Activated effector memory CD4-positive, alpha-beta T cell treated with Interleukin-2 at 50 U/mL for 16 hours (primary cell): ENCODE data around the gene ANGPTL4.
"Not testable (repeated sequence)": the region's sequence is repeated elsewhere in the genome, so short reads cannot be mapped to it uniquely, and the experiment has no call there.

Experiments used
- DNase-seq: peaks from one replicate; pipeline ENCODE4 v3.0.0-alpha.2; 2020

Gene ANGPTL4, protein sequence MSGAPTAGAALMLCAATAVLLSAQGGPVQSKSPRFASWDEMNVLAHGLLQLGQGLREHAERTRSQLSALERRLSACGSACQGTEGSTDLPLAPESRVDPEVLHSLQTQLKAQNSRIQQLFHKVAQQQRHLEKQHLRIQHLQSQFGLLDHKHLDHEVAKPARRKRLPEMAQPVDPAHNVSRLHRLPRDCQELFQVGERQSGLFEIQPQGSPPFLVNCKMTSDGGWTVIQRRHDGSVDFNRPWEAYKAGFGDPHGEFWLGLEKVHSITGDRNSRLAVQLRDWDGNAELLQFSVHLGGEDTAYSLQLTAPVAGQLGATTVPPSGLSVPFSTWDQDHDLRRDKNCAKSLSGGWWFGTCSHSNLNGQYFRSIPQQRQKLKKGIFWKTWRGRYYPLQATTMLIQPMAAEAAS

DNA sequence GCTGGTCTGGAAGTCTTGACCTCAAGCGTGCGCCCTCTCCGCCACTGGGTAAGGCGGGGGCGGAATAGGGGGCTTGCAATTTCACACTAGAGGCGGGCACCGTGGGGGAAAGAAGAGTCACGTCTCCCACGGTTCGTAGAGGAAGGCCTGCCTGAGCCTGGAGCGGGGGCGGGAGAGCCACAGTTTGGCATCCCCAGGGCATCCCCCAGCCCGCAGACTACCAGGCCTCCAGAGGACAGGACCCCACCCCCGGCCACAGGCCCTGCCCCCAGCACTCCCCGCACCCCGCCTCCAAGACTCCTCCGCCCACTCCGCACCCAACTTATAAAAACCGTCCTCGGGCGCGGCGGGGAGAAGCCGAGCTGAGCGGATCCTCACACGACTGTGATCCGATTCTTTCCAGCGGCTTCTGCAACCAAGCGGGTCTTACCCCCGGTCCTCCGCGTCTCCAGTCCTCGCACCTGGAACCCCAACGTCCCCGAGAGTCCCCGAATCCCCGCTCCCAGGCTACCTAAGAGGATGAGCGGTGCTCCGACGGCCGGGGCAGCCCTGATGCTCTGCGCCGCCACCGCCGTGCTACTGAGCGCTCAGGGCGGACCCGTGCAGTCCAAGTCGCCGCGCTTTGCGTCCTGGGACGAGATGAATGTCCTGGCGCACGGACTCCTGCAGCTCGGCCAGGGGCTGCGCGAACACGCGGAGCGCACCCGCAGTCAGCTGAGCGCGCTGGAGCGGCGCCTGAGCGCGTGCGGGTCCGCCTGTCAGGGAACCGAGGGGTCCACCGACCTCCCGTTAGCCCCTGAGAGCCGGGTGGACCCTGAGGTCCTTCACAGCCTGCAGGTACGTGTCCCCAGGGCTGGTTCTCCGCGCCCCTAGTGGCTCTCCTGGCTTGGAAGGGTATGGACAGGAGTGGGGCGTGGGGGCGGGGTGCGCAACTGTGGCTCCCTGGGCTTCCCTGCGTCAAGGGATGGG, at the start of gene ANGPTL4:
ANGPTL4 (plus strand) TSS at position 353 of the 969 bp plus-strand sequence; CDS start at position 520, 167 bp downstream.
- DNase-seq, result peak; percentile 22

DNA sequence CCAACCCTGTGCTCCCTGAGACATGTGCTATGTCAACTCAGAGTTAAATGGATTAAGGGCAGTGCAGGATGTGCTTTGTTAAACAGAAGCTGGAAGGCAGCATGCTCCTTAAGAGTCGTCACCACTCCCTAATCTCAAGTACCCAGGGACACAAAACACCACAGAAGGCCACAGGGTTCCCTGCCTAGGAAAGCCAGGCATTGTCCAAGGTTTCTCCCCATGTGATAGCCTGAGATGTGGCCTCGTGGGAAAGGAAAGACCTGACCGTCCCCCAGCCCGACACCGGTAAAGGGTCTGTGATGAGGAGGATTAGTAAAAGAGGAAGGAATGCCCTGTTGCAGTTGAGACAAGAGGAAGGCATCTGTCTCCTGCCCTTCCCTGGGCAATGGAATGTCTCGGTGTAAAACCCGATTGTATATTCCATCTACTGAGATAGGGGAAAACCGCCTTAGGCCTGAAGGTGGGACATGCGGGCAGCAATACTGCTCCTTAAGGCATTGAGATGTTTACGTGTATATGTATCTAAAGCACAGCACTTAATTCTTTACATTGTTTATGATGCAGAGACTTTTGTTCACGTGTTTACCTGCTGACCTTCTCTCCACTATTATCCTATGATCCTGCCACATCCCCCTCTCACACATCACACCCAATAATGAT, 48.8 kb upstream of the ANGPTL4 start:
- DNase-seq, result not testable (repeated sequence)

DNA sequence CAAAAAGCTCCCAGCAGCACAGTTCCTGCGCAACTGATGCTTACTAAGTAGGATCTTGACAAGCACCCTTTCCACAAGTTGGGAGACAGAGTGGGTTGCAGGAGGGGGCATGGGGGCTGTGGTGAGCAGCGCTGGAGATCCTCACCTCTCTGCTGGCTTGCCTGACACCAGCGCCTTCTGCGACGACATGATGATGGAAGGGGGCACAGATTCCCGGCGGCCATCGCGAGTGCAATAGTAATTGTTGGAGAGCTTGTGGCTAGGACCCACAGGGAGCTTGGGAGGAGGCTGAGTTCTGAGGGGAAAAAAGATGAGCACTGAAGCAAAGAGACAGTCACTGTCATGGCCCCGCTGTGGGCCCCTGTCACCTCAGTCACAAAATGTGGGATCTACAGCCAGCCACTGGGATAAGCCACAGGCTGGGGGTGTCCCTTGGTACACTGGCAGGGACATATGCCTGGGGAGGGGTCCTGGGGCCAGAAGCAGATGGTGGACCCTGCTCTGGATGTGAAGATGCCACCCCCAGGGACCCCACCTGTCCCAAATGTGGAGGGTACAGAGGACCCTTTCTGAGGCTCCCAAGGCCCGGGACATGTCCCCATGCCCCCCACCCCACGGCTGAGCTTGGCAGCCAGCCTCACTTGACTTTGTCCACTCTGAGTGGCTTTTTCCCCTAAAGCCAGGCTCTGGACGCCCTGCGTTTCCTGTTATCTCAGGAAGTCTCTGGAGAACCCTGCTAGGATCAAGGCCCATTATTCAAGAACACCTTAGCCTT, 47.4 kb upstream of the ANGPTL4 start:
- DNase-seq, result no peak

DNA sequence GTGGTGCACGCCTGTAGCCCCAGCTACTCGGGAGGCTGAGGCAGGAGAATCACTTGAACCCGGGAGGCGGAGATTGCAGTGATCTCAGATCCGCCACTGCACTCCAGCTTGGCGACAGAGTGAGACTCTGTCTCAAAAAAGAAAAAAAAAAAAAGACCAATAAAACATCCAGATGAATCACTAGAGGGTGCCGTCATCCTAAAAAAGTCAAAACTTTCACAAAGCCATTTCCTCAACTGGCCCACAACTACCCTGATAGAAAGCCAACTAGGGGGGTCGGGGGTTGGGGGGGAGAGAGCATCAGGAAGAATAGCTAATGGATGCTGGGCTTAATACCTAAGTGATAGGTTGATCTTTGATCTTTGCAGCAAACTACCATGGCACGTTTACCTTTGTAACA, 45.1 kb upstream of the ANGPTL4 start:
- DNase-seq, result not testable (repeated sequence)

DNA sequence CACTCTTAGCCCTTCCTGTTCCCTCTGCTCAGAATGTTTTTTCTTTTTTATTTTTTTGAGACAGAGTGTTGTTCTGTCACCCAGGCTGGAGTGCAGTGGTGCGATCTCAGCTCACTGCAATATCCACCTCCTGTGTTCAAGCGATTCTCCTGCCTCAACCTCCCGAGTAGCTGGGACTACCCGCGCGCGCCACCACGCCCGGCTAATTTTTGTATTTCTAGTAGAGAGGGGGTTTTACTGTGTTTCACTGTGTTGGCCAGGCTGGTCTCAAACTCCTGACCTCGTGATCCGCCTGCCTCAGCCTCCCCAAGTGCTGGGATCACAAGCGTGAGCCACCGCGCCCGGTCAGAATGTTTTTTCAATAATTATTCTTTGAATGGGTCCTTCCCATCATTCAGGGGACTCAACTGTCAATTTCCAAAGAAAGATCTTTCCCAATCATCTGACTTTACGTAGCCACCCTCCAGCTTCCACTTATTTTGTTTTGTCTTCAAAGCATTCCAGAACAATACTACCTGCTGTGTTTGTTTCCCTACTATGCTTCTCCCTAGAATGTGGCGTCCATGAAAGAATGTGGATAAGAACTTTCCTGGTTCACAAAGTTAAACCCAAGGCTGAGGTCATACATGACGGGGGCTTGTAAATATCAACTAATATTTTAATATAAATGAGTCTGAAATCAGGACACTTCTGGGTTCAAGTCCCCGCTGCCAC, 44.0 kb upstream of the ANGPTL4 start:
- no peak for DNase-seq

DNA sequence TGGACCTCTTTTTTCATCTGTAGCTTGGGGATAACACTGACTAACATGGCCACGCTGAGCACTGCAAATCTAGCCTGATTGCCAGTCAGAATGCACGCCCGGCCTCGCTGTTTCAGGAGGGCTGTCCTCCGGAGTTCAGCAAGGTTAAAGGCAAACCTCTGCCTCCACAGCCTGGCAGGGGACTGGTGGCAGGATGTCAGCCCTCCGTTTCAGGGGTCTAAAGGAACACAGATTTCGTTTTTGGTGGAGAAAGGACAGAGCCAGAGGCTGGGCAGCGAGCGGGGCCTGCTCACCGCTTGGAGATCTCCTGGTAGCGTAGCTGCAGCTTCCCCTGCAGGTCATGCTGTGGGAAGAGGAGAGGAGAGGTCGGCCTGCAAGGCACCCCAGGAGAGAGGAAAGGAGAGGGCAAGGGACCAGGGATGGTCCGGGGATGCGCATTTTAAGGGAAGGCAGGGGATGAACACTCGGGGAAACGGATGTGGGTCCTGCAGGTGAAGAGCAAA, 43.3 kb upstream of the ANGPTL4 start:
- DNase-seq, result no peak

DNA sequence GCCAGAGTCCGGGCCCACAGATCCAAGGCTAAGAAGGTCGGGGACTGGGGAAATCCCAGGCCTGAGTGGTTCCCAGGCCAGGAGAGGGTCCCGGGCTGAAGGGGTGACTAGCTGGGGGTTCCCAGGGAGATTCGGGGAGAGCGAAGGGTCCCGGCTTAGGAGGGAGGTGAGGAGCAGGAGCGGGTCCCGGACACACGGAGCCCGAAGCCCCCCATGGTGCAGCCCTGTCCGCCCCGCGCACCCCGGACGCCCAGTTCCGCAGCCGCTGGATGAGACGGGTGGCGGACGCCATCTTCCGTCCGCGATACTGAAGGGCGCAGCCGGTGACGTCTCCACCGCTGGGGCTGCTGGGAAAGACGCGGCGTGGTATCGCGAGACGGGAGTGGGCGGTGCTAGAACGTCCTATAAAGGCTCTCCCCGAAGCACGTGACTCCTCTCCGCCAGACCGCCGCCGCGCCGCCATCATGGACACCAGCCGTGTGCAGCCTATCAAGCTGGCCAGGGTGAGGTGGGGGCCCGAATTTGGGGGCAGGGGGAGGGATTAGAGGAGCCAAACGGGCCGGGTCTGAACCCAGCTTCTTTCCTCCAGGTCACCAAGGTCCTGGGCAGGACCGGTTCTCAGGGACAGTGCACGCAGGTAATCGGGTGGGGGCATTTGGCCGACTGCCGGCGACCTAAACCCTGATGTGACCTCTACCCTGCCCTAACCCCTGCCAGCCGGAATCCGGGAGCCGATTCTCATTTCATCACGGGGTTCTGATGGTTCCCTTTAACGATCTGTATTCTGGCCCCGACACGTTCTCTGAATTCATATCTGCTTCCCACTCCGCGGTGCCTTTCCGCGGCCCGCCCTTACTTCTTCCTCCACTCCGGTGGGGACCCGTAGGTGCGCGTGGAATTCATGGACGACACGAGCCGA, 42.6 kb upstream of the ANGPTL4 start, which contains the start of the genes NDUFA7 and RPS28:
NDUFA7 (minus strand) TSS at position 309 of the 919 bp plus-strand sequence; CDS start at position 292, 17 bp downstream.
RPS28 (plus strand) TSS at position 430 of the 919 bp plus-strand sequence; CDS start at position 465, 35 bp downstream.
- peak; percentile 95 for DNase-seq

DNA sequence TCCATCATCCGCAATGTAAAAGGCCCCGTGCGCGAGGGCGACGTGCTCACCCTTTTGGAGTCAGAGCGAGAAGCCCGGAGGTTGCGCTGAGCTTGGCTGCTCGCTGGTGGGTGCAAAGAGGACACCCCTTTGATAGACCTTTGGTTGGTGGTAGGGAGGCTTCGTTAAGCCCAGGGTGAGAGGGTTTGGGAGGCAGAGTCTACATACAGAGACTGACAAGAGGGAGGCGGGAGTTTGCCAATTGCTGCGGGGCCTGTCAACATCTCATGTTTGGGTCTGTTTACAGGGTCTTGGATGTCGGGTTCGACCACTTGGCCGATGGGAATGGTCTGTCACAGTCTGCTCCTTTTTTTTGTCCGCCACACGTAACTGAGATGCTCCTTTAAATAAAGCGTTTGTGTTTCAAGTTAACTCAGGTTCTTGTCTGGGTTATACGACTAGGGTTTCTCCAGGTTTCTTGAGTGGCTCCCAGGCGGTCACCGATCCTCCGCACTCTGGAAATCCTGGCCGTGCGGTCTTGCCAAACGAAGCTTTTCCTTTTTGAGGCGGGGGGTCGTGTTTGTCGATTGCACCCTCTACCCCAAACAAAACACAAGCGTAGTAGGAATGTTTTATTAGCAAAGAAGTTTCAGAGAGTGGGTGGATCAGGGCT, 41.8 kb upstream of the ANGPTL4 start:
- no peak for DNase-seq

DNA sequence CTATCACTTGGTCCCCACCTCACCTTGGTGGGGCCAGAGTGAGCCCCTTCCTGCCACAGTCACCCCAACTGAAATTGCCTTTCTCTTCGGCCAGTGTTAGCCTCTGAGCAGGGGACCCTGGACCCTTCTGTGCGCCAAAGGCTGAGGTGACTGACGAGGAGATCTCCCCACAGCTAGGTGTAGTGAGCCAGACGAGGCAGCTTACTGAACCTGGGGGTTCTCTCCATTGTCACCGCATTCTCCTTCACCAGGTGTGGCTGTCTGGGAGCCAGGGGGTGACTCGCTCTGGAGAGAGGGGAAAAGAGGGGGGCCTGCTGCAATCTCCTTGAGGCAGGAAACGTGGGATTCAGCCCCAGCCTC, 41.3 kb upstream of the ANGPTL4 start:
- DNase-seq, result no peak

DNA sequence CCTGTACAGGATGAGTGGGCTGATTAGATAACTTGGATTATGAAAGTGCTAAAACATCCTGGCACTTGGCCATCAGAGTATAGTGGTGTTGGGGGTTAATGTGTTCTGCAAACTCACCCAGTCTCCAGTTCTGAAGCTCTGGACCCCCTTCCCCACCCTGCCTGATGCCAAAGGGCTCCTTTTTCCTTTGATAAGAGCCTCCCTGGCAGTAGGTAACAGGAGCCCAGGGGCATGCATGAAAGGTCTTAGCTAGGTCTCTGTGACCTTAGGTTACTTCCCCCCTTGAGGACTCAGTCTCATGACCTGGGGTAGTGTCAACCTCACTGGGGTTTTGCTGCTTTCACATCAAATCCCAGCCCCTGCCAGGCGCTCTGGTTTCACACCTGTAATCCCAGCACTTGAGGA, 40.2 kb upstream of the ANGPTL4 start:
- no peak for DNase-seq

DNA sequence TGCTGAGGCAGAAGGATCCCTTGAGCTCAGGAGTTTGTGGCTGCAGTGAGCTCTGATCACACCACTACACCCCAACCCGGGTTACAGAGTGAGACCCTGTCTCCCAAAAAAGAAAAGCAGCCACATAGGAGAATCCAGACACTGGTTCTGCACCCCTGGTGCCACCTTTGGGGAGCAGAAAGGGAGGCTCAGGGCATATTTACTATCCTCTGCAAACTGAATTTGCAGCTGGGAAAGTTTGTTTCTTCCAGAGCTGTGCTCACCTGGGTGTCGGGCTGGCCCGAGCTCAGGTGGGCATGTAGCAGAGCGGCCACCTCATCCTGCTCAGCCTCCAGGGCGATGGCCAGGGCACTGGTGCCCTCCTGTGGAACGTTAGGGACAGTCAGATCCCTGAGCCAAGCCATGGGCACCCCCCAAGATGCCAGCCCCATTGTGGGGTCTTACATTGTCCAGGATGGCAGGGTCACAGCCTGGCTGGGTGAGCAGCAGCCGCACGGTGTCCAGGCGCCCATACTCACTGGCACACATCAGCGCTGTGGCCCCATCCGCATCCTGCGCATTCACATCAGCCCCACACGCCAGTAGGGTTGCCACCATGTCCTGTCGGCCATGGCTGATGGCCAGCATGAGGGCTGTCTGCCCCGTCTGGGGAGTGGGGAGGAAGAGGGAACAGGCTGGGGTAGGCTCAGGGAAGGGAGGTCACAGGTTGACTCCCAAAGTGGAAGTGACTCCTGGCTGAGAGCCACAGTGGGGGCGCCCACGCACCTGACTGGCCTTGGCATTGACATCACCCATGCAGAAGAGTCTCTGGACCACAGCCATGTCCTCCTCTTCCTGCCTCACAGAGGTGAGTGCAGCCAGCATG, 39.5 kb upstream of the ANGPTL4 start:
- DNase-seq, result no peak

DNA sequence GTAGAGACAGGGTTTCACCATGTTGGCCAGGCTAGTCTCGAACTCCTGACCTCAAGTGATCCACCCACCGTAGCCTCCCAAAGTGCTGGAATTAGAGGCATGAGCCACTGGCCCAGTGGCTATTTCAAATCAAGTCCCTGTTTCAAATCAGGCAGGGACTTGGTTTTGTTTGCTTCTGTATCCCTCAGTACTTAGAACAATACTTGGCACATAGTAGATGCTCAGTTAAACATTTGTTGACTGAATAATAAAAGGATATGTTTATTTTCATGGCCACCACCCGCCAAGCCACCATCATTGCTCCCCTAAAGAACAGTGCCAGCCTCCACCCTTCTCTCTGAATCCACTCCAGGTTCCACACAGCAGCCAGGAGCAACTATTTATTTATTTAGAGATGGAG, 38.5 kb upstream of the ANGPTL4 start:
- no peak for DNase-seq

DNA sequence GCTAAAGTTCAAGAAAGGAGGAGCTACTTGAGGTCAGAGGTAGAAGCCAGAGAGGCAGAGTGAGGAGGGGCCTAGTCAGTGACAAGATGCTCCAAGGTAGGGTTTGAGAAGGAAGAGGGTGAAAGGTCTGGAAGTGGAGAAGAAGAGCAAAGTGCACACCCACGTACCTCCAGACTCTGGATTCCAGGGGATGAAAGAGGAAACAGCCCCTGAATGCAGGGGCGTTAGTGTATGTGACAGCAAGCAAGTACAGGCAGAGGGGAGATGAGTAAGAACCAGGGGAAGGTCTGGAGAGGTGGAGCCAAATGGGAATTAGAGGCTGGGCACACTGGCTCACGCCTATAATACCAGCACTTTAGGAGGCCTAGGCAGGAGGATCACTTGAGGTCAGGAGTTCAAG, 34.0 kb upstream of the ANGPTL4 start:
- DNase-seq, result no peak

DNA sequence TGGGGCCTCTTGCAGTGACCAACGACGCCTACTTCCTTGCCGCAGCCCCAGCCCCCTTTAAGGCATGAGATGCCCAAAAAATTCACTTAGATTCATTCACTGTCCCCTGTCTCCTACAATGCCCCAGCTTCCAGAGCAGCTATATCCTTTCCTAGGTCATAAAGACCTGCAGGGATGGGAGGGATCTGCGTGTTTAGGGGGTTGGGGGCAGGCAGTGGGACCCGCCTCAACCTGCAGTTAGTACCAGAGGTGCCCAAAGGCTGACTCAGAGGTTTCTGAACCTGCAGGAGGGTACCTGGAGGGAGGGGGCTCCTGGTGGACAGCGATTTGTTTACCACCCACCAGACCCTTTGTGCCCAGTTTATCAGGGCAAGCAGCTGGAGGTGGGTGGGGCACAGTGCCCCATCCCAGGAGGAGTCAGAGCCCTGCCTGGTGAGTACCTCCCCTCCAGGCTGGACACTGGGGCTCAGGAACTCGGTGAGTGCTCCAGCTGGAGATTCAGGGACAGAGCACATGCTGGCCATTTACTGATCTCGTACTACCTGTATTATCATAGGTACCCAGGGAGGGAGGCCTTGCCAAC, 32.6 kb upstream of the ANGPTL4 start:
- no peak for DNase-seq

DNA sequence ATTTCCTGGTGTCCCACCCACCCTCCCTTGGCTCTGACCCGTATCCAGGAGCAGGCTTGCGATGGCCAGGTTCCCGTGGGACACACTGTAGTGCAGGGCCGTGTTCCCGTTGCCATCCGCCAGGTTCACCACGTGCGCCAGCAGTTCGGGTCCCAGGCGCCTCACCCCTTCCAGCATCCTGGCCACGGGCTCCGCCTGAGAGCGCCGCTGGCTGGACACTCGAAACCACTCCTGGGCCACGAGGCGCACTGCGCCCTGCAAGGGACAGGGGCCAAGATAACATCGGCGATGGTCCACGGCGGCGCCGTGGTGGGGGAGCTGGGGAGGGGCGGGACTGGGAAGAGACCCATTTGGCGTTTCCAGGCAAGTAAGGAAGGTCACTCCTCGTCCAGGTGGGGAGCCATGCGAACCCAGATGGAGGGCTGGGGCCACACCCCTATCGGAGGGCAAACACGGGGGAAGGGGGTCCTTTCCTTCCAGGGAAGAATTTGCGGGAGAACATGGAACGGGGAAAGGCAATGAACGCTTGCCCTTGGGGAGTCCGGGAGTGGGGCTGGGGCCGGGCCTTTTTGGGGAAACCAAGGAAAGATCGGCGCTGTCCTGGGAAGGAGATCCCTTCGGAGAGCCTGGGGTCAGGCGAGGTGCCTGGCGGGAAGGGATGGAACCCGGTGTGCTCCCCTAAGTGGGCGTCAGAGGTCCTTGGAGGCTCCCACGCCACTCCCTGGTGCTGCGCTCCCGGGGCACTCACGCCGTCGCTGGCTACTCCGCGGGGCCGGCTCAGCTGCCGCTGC, 30.8 kb upstream of the ANGPTL4 start:
- no peak for DNase-seq

DNA sequence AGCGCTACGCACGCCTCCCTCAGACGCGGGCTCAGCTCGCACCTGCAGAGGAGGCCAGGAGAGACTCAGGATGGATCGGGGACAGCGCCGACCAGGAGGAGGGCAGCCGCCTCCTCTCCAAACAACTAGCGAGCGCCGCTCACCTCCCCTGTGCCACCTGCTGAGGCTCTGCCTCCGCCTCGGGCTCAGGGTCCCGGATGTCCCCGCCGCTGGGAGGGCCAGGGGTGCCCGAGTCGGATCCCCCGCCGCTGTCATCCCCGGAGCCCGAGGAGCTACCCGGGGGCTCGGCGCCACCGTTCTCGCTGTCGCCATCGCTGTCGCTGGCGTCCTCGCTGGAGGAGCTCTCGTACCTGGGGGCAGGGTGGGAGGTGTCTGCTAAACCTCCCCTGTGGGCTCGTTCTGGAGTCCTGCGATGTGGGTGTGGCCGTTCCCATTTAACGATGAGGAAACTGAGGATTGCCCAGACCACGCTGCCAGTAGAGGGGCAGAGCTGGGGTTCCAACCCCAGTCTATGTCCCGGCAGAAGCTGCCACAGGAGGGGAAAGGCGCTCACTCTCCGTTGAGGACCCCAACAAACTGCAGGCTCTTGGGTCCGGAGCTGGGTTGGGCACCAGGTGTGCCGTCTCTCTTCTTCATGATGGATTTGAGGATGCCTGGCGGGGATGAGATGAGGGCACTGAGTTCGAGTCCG, 30.0 kb upstream of the ANGPTL4 start:
- DNase-seq, result no peak
